GM12878 (cell line): Measurements from ENCODE around the gene DNMT3B. TPM values are rescaled to one million over a fixed set of nuclear protein-coding genes. Genes with fewer than 3 reads are reported as not detected.

Source experiments
- ATAC-seq: fragments of 200-7000 bp; cut with Tn5 transposase; 3 replicates; pipeline ENCODE4 v1.9.1; 2020; ENCODE audit warnings: mild to moderate bottlenecking, moderate library complexity
- BruUV-seq: library from RNA; stranded (reverse); fragments of 400-500 nt; replicated peaks from 2 replicates; lab custom pipeline; 2021; lab: Mats Ljungman, UMichigan
- CTCF ChIA-PET: fragments of 300-600 bp; sonication (Branson Sonifier 250); formaldehyde crosslinking; extraction: SDS; loops from one replicate; lab custom pipeline; 2021; ENCODE audit warnings: inconsistent platforms; lab: Yijun Ruan, JAX
- POLR2A ChIA-PET: fragments of 350-600 bp; formaldehyde crosslinking; extraction: SDS; loops from one replicate; lab custom pipeline; 2021; ENCODE audit warnings: inconsistent platforms; lab: Charles Lee
- RAD21 ChIA-PET: fragments of 300-600 bp; sonication (Branson Sonifier 250); formaldehyde crosslinking; loops from one replicate; lab custom pipeline; 2023; ENCODE audit warnings: antibody characterized with exemption; ENCODE audit not compliant: unreplicated experiment; lab: Charles Lee
- SMC1A ChIA-PET: fragments of 300-600 bp; sonication (Branson Sonifier 250); formaldehyde crosslinking; loops from one replicate; lab custom pipeline; 2023; ENCODE audit not compliant: unreplicated experiment, uncharacterized antibody; lab: Charles Lee
- DNase-seq: peaks from one replicate; pipeline ENCODE4 v3.0.0-alpha.2; 2011; ENCODE audit warnings: low read depth, low spot score
- FAIRE-seq: peaks from 3 replicates; lab custom pipeline; 2011; peaks lifted over from hg19 to GRCh38; lab: Jason Lieb, UNC
- H2AFZ ChIP-seq: 2 replicates; pipeline ENCODE4 v1.6.0; 2011; ENCODE audit warnings: low read depth, low read length, control low read depth; ENCODE audit not compliant: control insufficient read depth
- H3K27ac ChIP-seq: 2 replicates; pipeline ENCODE4 v1.5.1; 2011; ENCODE audit warnings: control low read depth; ENCODE audit not compliant: control insufficient read depth, insufficient read depth
- H3K27me3 ChIP-seq, 2 experiments: replicated peaks in 1 of 2; 2 replicates each; pipeline versions ENCODE4 v1.6.0 to v1.6.1; 2011; ENCODE audit warnings: low read length in 1 of 2; ENCODE audit not compliant: control insufficient read depth in 2 of 2, insufficient read depth in 2 of 2
- H3K36me3 ChIP-seq, 2 experiments: 2 replicates each; pipeline ENCODE4 v1.5.1; 2011; ENCODE audit warnings: low read length in 1 of 2; ENCODE audit not compliant: control insufficient read depth in 2 of 2, insufficient read depth in 2 of 2
- H3K4me1 ChIP-seq: 2 replicates; pipeline ENCODE4 v1.6.1; 2011; ENCODE audit warnings: mild to moderate bottlenecking, low read length, moderate library complexity, mixed read lengths; ENCODE audit not compliant: control insufficient read depth, insufficient read depth
- H3K4me2 ChIP-seq: 2 replicates; pipeline ENCODE4 v1.6.0; 2011; ENCODE audit warnings: control low read depth; ENCODE audit not compliant: control insufficient read depth, insufficient read depth
- H3K4me3 ChIP-seq: fragments of 200-600 bp; sonication (generic); 2 replicates; pipeline ENCODE4 v1.5.1; 2016
- H3K79me2 ChIP-seq: 2 replicates; pipeline ENCODE4 v1.6.0; 2011; ENCODE audit warnings: low read length; ENCODE audit not compliant: control insufficient read depth, insufficient read depth
- H3K9ac ChIP-seq: 2 replicates; pipeline ENCODE4 v1.8.0; 2011; ENCODE audit warnings: low read length, control low read depth, mixed read lengths; ENCODE audit not compliant: control insufficient read depth, insufficient read depth
- H3K9me3 ChIP-seq: replicated peaks from 3 replicates; pipeline ENCODE4 v1.5.1; 2011; ENCODE audit warnings: mild to moderate bottlenecking, low read length; ENCODE audit not compliant: control insufficient read depth, insufficient read depth
- H4K20me1 ChIP-seq: 2 replicates; pipeline ENCODE4 v1.6.0; 2011; ENCODE audit not compliant: control insufficient read depth, insufficient read depth
- ASH2L ChIP-seq: fragments of 300-600, 200-600 bp; sonication (generic); IDR thresholded peaks from 2 replicates; pipeline ENCODE4 v1.6.1; 2017; ENCODE audit warnings: low read depth, mild to moderate bottlenecking, borderline replicate concordance
- CUX1 ChIP-seq: IDR thresholded peaks from 2 replicates; pipeline ENCODE4 v1.6.1; 2012; ENCODE audit warnings: improper control_type of control experiment, low read depth, low read length; ENCODE audit not compliant: insufficient replicate concordance
- E2F8 ChIP-seq: fragments of 450-650 bp; IDR thresholded peaks from 2 replicates; pipeline ENCODE4 v1.6.1; 2018; ENCODE audit warnings: mild to moderate bottlenecking, low read depth, moderate library complexity; ENCODE audit not compliant: partially characterized antibody
- MAX ChIP-seq: IDR thresholded peaks from 2 replicates; pipeline ENCODE4 v1.6.1; 2012; ENCODE audit warnings: low read depth, low read length, improper control_type of control experiment
- POU2F2 ChIP-seq: IDR thresholded peaks from 3 replicates; pipeline ENCODE4 v1.6.1; 2011; ENCODE audit warnings: low read depth, mild to moderate bottlenecking, low read length, borderline replicate concordance
- RB1 ChIP-seq: fragments of 450-650 bp; formaldehyde crosslinking; IDR thresholded peaks from 2 replicates; pipeline ENCODE4 v1.6.1; 2017; ENCODE audit warnings: mild to moderate bottlenecking, borderline replicate concordance
- RFX5 ChIP-seq: IDR thresholded peaks from 2 replicates; pipeline ENCODE4 v1.6.1; 2011; ENCODE audit warnings: low read depth, low read length, improper control_type of control experiment
- ZBED1 ChIP-seq: IDR thresholded peaks from 2 replicates; pipeline ENCODE4 v1.6.1; 2016; ENCODE audit warnings: borderline replicate concordance
- ZBTB11 ChIP-seq: fragments of 450-650 bp; formaldehyde crosslinking; IDR thresholded peaks from 2 replicates; pipeline ENCODE4 v1.5.0; 2022; ENCODE audit warnings: mild to moderate bottlenecking, missing genetic modification characterization
- WGBS: methylation state at CpG from one replicate; pipeline ENCODE4 v1.1.6; 2016; ENCODE audit warnings: low lambda C conversion rate; ENCODE audit not compliant: insufficient replicate concordance, insufficient coverage; ENCODE audit errors: missing lambda C conversion rate; 5-methylcytosine and 5-hydroxymethylcytosine counted together
- in situ Hi-C: fragments of 300-500 bp; cut with MboI; formaldehyde crosslinking; loops from 9 replicates; pipeline ENCODE4 v1.14.3; 2018; ENCODE audit warnings: mixed read lengths
- intact Hi-C: fragments of 100-400 bp; cut with micrococcal nuclease; formaldehyde crosslinking; loops from one replicate; pipeline ENCODE4 v1.14.2; 2022; ENCODE audit not compliant: unreplicated experiment
- polyA plus RNA-seq, 11 experiments: library from polyadenylated mRNA; depleted of rRNA in 4 of 11; unstranded in 6 of 11; stranded (reverse) in 5 of 11; fragments of >200 nt; fragmentation: Nextera tagmentation in 4 of 11; fragmentation: Illumina TruSeq in 1 of 11; extraction: Ambion mirVana in 4 of 11; extraction: Trizol in 1 of 11; gene quantifications; 1 replicate in 1 of 11; 2 replicates in 10 of 11; pipeline versions ENCODE4 v1.2.1 to v1.2.3, GENCODE V29; 2011 to 2016; ENCODE audit warnings: inconsistent platforms in 2 of 11, missing spikeins in 2 of 11, low read depth in 1 of 11
- total RNA-seq, 4 experiments: library from RNA; depleted of rRNA in 3 of 4; stranded (reverse); fragments of >200 nt in 3 of 4; fragmentation: Illumina TruSeq in 1 of 4; extraction: Trizol in 1 of 4; gene quantifications; 2 replicates each; pipeline versions ENCODE4 v1.2.1 to v1.2.3, GENCODE V29; 2013 to 2021

Gene DNMT3B
- total and polyA plus RNA-seq, 10 of the 15 experiments (the other 5 are each of a cell fraction or from before 2014, with no cell fraction given) = 0.23 to 1.9 (median 1.1) TPM

GRCh38 chr20:32751702-32752457 lies 10.3 kb upstream of the DNMT3B start:
- H3K27ac ChIP-seq = no peak overlapping the region
- H3K79me2 ChIP-seq = no peaks in the 10 kb centered on the region
- no peaks in the 10 kb centered on the region for H3K27me3 ChIP-seq
- intact Hi-C loops (no loop called here), in situ Hi-C loops (no loop called here)
- no peaks in the 10 kb centered on the region for H3K9me3 ChIP-seq
- no peaks in the 10 kb centered on the region for H4K20me1 ChIP-seq
- RAD21 ChIA-PET = no interaction called here
- H3K4me2 ChIP-seq = no peak overlapping the region
- no peaks in the 10 kb centered on the region for H3K36me3 ChIP-seq
- CTCF ChIA-PET = no interaction called here
- TF ChIP-seq ZBTB11 (CRISPR knock-in tag) (no peak), POU2F2 (no peak), RB1 (no peak), RFX5 (no peak), CUX1 (no peak), ZBED1 (no peak), E2F8 (no peak), MAX (no peak), ASH2L (no peak)
- BruUV-seq = no TSS peak
- no peak overlapping the region for H3K9ac ChIP-seq
- no peak overlapping the region for H2AFZ ChIP-seq
- H3K4me3 ChIP-seq = no peak overlapping the region
- DNase-seq = no peak
- no peak for ATAC-seq
- no peaks in the 10 kb centered on the region for H3K4me1 ChIP-seq
- no peak for FAIRE-seq
- POLR2A ChIA-PET = no interaction called here
- WGBS = 71% methylated on average over 6 of the region's 6 CpGs
- SMC1A ChIA-PET = no interaction called here
